PC-9 (cell line): Measurements from ENCODE around the gene CEACAM4. TPM values are rescaled to one million over a fixed set of nuclear protein-coding genes. Genes with fewer than 3 reads are reported as not detected.

ENCODE experiments used
- BruUV-seq: library from RNA; stranded (reverse); fragments of 400-500 nt; replicated peaks from 2 replicates; lab custom pipeline; 2021; lab: Mats Ljungman, UMichigan
- CTCF ChIA-PET: fragments of 300-600 bp; sonication (Branson Sonifier 250); formaldehyde crosslinking; loops from one replicate; lab custom pipeline; 2022; ENCODE audit warnings: antibody characterized with exemption; lab: Charles Lee
- POLR2A ChIA-PET: fragments of 300-600 bp; sonication (Branson Sonifier 250); formaldehyde crosslinking; loops from one replicate; lab custom pipeline; 2022; ENCODE audit warnings: antibody characterized with exemption; ENCODE audit not compliant: unreplicated experiment; lab: Charles Lee
- DNase-seq, 2 experiments: peaks; one replicate each; pipeline versions ENCODE4 v3.0.0 to v3.0.0-alpha.2; 2015 to 2022; ENCODE audit warnings: mixed read lengths in 1 of 2
- H2AFZ ChIP-seq: fragments of 200-600 bp; sonication (generic); 2 replicates; pipeline ENCODE4 v1.8.1; 2017; ENCODE audit warnings: antibody characterized with exemption
- H3F3A ChIP-seq: fragments of 200-600 bp; sonication (generic); 2 replicates; pipeline ENCODE4 v1.8.1; 2017; ENCODE audit warnings: antibody characterized with exemption, mild to moderate bottlenecking, low read depth; ENCODE audit not compliant: insufficient read depth
- H3K27ac ChIP-seq: fragments of 200-600 bp; sonication (generic); 2 replicates; pipeline ENCODE4 v1.6.1; 2016; ENCODE audit warnings: mixed run types
- H3K27me3 ChIP-seq: fragments of 200-600 bp; sonication (generic); 2 replicates; pipeline ENCODE4 v1.6.1; 2016; ENCODE audit warnings: low read depth, mixed run types; ENCODE audit not compliant: insufficient read depth
- H3K36me3 ChIP-seq: fragments of 200-600 bp; sonication (generic); 2 replicates; pipeline ENCODE4 v1.6.1; 2016; ENCODE audit warnings: low read depth, mixed run types
- H3K4me1 ChIP-seq: fragments of 200-600 bp; sonication (generic); replicated peaks from 2 replicates; pipeline ENCODE4 v1.6.1; 2016; ENCODE audit warnings: mixed run types; ENCODE audit not compliant: insufficient read depth
- H3K4me2 ChIP-seq: fragments of 200-600 bp; sonication (generic); 2 replicates; pipeline ENCODE4 v1.6.1; 2017; ENCODE audit warnings: mixed run types
- H3K4me3 ChIP-seq: fragments of 200-600 bp; sonication (generic); 2 replicates; pipeline ENCODE4 v1.6.1; 2016; ENCODE audit warnings: mixed run types
- H3K79me2 ChIP-seq: fragments of 200-600 bp; sonication (generic); 2 replicates; pipeline ENCODE4 v1.6.1; 2017; ENCODE audit warnings: low read depth, mixed run types
- H3K9me2 ChIP-seq: fragments of 200-600 bp; sonication (generic); 2 replicates; pipeline ENCODE4 v1.8.1; 2017; ENCODE audit warnings: mild to moderate bottlenecking; ENCODE audit not compliant: insufficient read depth
- H3K9me3 ChIP-seq: fragments of 200-600 bp; sonication (generic); 2 replicates; pipeline ENCODE4 v1.8.1; 2016; ENCODE audit warnings: low read depth; ENCODE audit not compliant: insufficient read depth
- H4K20me1 ChIP-seq: fragments of 200-600 bp; sonication (generic); 2 replicates; pipeline ENCODE4 v1.8.1; 2017; ENCODE audit not compliant: insufficient read depth
- EZH2 ChIP-seq: fragments of 200-600 bp; sonication (generic); IDR thresholded peaks from 2 replicates; pipeline ENCODE4 v1.8.0; 2017; ENCODE audit warnings: antibody characterized with exemption, low read depth
- intact Hi-C: fragments of 100-400 bp; cut with micrococcal nuclease; formaldehyde crosslinking; loops from one replicate; pipeline ENCODE4 v1.10.0; 2022; ENCODE audit not compliant: unreplicated experiment
- total RNA-seq: library from RNA; stranded (reverse); gene quantifications from 2 replicates; pipeline ENCODE4 v1.2.3, GENCODE V29; 2021
- TF ChIP-seq, protein P1 (sequence below): fragments of 200-600 bp; sonication (generic); conservative IDR thresholded peaks from 2 replicates; pipeline ENCODE4 v1.6.1; 2017; ENCODE audit warnings: mixed run types, antibody characterized with exemption, mild to moderate bottlenecking, moderate library complexity

The CEACAM4 gene
- total RNA-seq, 1 experiment from 2014 or later: not detected

DNA sequence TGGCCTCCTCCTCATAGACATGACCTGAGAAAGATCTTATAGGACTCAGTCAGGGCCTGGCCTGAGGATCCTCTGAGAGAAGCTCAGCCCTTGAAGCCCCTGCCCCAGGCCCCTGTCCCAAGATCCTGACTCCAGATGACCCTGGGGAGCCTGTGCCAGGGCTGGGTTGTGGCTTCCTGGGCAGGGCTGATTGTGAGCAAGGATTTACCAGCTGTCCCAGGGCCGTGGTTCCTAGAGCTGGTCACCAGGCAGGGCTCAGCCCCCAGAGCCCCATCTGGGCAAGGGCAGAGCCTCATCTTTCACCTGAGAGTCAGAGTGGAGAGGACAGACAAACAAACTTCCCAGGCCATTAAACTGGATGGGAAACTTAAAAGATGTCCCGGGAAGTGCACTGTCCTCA, 49.0 kb downstream of the CEACAM4 start:
- ChIA-PET CTCF (interaction anchor here (0.7 kb wide), 1 partner anchor 310 kb away, joined by 7 read pairs; no protein-coding TSS in a partner anchor), POLR2A (no interaction called here)
- H3K9me3 ChIP-seq: peaks cover under 1% of the 10 kb centered on the region; the same call in 1 of the 2 replicates
- H3K9me2 ChIP-seq: no peaks in the 10 kb centered on the region
- no peaks in the 10 kb centered on the region for H4K20me1 ChIP-seq
- TF ChIP-seq, protein P1, sequence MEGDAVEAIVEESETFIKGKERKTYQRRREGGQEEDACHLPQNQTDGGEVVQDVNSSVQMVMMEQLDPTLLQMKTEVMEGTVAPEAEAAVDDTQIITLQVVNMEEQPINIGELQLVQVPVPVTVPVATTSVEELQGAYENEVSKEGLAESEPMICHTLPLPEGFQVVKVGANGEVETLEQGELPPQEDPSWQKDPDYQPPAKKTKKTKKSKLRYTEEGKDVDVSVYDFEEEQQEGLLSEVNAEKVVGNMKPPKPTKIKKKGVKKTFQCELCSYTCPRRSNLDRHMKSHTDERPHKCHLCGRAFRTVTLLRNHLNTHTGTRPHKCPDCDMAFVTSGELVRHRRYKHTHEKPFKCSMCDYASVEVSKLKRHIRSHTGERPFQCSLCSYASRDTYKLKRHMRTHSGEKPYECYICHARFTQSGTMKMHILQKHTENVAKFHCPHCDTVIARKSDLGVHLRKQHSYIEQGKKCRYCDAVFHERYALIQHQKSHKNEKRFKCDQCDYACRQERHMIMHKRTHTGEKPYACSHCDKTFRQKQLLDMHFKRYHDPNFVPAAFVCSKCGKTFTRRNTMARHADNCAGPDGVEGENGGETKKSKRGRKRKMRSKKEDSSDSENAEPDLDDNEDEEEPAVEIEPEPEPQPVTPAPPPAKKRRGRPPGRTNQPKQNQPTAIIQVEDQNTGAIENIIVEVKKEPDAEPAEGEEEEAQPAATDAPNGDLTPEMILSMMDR: no peak
- TF ChIP-seq EZH2: no peak
- H3K27ac ChIP-seq: no peak overlapping the region
- no peaks in the 10 kb centered on the region for H3K36me3 ChIP-seq
- H3K79me2 ChIP-seq: no peaks in the 10 kb centered on the region
- DNase-seq: no peak
- H3K4me2 ChIP-seq: no peak overlapping the region
- H3K4me1 ChIP-seq: no peaks in the 10 kb centered on the region
- no peak overlapping the region for H3K4me3 ChIP-seq
- intact Hi-C loops: loop anchor here (10.0 kb wide), 3 partner anchors 253 to 913 kb away; no protein-coding TSS in a partner anchor
- no peak overlapping the region for H2AFZ ChIP-seq
- BruUV-seq: no TSS peak
- H3F3A ChIP-seq: no peaks in the 10 kb centered on the region
- peaks cover 34% of the 10 kb centered on the region for H3K27me3 ChIP-seq

- Histone ChIP-seq H3K27me3 (peaks cover 37% of the 10 kb centered on the region), H3K4me3 (no peak overlapping the region), H2AFZ (no peak overlapping the region), H3K9me3 (no peaks in the 10 kb centered on the region), H3K9me2 (no peaks in the 10 kb centered on the region), H3K4me1 (no peaks in the 10 kb centered on the region), H3F3A (no peaks in the 10 kb centered on the region), H3K27ac (no peak overlapping the region), H3K79me2 (no peaks in the 10 kb centered on the region), H4K20me1 (no peaks in the 10 kb centered on the region), H3K4me2 (no peak overlapping the region), H3K36me3 (no peaks in the 10 kb centered on the region)
- no TSS peak for BruUV-seq
- no peak for DNase-seq
- POLR2A ChIA-PET: no interaction called here
- intact Hi-C loops: loop anchor here (10.0 kb wide), 3 partner anchors 252 to 912 kb away; no protein-coding TSS in a partner anchor
- TF ChIP-seq EZH2: no peak
- TF ChIP-seq, protein P1: no peak
- CTCF ChIA-PET: no interaction called here
These were observed 49.6 kb downstream of the CEACAM4 start for GRCh38 chr19:41577144-41577830.

DNA sequence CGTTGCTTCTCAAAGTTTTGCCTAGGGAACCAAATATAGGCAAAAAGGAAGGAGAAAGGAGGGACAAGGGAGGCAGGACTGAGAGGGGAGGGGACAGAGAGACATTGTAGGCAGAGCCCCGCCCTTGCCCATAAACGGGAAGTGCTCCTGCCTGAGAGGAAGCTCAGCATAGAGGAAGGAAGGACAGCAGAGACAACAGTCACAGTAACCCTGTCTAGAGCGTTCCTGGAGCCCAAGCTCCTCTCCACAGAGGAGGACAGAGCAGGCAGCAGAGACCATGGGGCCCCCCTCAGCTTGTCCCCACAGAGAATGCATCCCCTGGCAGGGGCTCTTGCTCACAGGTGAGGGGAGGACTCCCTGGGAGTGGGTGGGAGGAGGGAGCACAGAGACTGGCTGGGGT, 50.9 kb downstream of the CEACAM4 start, which contains the start of gene CEACAM21:
Gene CEACAM21, plus strand, starts transcription at position 169 of the 400 bp plus-strand sequence. Its CDS starts 109 bp downstream, at position 278.
- TF ChIP-seq, protein P1: no peak
- H3K27me3 ChIP-seq: peaks cover 48% of the 10 kb centered on the region
- no peak within 1 kb of the TSS for H3K4me2 ChIP-seq
- intact Hi-C loops: loop anchor here (10.0 kb wide), 3 partner anchors 251 to 911 kb away; no protein-coding TSS in a partner anchor
- ChIA-PET POLR2A (no interaction called here), CTCF (no interaction called here)
- BruUV-seq: no TSS peak
- no peaks in the 10 kb centered on the region for H3K4me1 ChIP-seq
- H3F3A ChIP-seq: no peaks in the 10 kb centered on the region
- H3K9me3 ChIP-seq: no peaks in the 10 kb centered on the region
- no peaks in the 10 kb centered on the region for H3K79me2 ChIP-seq
- no peaks in the 10 kb centered on the region for H3K9me2 ChIP-seq
- no peak within 1 kb of the TSS for H2AFZ ChIP-seq
- H3K27ac ChIP-seq: no peak within 1 kb of the TSS
- no peaks in the 10 kb centered on the region for H4K20me1 ChIP-seq
- no peak for DNase-seq
- no peaks in the 10 kb centered on the region for H3K36me3 ChIP-seq
- no peak within 1 kb of the TSS for H3K4me3 ChIP-seq
